Umbilical cord (tissue), 2 donors: ENCODE results near the gene ELFN1. TPM values are rescaled to one million over a fixed set of nuclear protein-coding genes. Genes with fewer than 3 reads are reported as not detected.

Experiments
- DNase-seq: peaks from one replicate; pipeline ENCODE4 v3.0.0-alpha.2; 2015; ENCODE audit warnings: low spot score
- total RNA-seq: library from RNA; depleted of rRNA; stranded (reverse); fragments of >200 nt; gene quantifications from one replicate; pipeline ENCODE4 v1.2.3, GENCODE V29; 2014; ENCODE audit warnings: low replicate concordance; ENCODE audit not compliant: insufficient read depth

ELFN1 gene
- total RNA-seq, 1 donor from 2014 or later, result 0.96 TPM

DNA sequence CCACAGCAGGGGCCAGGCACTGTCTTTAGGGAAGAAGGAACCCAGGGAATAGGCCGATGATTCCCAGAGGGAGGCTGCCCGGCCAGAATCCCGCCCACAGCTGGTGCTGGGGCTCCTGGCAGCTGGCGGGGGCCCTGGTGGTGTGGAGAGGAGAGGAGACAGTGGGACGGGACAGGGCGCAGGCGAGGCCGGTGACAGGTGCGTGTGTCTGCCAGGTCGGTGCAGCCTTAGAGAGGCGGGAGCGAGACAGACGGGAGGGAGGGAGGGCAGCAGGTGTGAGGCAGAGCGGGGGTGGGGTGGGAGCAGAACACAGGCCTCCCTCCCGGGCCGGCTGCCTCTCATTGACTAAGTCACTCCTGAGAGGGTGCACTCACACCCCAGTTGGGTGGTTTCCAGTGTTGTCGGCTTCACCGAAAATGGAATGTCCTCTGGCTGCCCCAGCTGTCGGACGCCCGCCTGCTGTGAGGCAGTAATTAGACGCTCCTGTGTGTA lies 55.2 kb downstream of the ELFN1 start:
- no peak for DNase-seq

DNA sequence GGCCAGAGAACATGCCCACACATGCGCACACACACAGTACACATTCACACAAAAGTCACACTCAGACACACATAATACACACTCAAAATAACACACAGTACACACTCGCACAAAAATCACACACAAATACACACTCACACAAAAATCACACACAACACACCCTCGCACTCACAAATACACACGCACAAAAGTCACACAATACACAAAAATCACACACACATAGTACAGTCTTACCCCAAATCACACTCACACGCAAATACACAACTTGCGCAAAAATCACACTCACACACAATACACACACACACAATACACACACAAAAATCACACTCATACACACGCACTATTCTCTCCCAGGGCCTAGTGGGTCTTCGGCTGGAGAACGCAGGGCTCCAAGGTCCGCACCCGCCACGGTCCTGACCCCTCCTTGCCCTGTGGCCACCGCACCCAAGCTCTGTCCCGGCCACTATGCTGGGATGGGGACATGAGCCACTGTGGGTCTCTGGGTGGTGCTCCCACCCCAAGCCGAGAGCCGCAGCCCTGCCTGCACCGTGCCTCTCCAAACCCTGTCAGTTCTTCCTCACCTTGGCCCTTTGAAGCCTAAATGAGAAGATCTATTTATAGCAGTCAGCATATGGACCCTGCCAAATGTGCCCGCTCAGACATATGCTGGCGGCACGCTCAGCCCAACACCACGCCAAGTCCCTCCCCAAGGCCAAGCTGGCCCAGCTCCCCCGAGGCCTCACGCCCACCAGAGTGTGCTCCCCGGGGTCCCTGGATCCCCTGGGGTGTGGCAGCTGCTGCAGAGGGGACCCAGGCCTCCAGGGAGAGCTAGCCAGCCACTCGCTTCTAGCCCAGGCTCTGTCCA lies 55.9 kb downstream of the ELFN1 start:
- no peak for DNase-seq

DNA sequence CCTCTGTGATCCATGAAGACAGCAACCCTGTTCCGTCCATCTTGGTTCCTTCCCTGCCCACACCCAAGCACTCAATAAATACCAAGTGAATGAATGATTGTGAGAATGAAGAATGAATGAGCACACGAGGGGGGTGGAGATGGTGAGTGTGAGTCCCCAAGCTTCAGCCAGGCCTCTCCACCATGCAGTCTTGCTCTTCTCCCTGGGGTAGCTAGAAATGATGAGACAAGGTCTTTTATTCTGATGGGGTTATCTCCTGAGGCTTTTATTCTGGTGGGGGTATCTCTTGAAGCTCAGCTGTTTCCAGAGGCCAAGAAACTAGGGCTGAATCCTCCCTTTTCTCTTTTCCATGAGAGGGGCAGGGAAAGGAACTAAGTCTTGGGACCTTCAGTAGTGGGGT lies 57.0 kb downstream of the ELFN1 start:
- DNase-seq, result no peak

DNA sequence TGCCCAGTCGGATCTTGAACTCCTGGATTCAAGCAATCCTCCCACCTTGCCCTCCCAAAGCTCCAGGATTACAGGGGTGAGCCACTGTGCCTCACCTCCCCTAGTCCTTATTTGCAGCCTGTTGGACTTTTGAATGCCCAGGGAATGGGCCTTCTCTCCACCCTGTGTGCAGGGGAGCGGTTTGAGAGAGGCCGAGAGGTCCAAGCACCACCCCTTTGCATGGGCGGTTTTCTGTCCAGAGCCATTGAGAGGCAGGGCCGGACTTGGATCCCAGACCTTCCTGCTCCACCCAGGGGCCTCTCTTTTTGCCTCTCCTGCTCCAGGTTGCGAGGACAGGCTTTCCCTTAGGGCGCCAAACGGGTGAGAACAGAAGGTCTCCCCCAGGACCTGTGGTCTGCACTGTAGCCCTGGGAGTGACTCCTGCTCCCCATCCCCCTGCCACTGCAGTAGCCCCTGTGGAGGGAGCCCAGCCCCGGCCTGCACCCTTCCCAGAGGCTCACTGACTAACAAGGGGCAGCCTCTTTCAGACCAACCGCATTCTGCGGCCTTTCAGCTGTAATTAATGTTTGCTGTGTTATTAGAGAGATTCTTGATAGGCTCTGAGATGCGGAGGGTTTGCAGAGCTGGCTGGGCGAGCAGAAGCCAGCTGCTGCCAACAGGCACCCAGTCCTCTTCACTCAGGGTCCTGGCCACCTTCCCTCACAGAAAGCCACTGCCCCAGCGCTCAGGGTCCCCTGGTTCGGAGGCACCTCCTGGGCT lies 57.9 kb downstream of the ELFN1 start:
- DNase-seq, result no peak

DNA sequence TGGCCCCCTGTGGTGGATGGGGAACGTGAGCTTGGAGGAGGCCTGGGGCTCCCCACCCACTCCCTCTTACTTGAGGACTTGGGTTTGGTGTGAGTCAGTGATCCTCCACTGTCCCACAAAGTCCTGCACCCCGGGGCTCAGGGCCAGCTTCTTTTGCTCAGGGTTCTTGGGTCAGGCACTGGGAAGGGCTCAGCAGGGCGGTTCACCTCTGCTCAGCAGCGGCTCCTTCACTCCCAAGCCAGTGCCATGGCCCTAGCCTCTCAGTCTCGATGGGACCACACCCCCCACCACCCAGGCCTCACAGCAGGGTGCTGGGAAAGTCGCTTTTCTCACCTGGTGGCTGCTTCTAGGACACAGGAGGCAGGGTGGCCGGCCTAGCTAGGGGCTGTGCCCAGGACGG lies 59.1 kb downstream of the ELFN1 start:
- no peak for DNase-seq

DNA sequence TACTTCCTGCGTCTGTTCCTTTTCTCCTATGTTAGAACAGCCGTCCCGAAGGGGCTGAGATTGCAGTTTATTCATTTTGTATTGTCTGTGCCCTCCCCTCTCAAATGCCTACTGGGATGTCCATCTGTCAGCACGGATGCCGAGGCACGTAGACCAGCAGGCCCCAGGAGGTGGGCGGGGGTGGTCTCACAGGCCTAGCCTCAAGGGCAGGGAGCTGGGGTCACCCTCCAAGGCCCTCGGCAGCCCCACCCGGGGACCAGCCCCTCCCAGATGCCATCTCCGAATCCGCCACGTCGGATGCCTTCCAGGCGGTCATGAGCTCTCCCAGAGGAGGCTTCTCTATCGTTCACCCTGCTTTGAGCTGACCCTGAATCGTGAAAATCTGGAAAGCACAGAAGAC lies 59.7 kb downstream of the ELFN1 start:
- DNase-seq, result no peak

DNA sequence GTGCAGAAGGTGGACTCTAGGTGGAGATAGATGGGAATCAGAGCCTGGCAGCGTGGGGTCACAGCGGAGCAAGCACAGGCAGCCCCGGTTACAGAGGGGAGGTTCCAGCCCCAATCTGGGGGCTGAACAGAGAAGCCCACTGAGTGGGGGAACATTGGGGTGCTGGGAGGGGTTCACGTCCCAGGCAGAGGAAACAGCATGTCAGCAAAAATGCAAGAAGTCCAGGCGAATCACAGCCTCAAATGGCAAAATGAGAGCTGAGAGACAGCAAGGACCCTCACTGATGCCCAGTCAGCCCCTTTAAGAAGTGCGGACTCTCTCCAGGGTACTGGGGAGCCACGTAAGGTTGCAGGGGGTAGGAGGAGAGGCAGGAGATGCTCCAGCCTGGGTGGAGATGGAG lies 62.0 kb downstream of the ELFN1 start:
- no peak for DNase-seq

DNA sequence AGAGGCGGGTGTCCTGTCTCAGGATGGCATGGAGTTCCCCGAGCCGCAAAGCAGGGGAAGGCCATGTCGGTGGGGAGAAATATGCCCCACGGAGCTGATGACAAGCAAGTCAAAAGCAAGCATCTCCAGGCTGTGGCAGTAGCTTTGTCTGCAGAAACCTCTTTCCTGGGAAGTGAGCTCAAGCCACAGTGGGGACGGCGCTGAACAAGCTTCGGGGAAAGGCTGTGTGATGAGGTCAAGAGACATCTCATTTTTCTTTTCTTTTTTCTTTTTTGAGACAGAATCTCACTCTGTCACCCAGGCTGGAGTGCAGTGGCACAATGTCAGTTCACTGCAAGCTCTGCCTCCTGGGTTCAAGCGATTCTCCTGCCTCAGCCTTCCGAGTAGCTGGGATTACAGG lies 62.6 kb downstream of the ELFN1 start:
- no peak for DNase-seq

DNA sequence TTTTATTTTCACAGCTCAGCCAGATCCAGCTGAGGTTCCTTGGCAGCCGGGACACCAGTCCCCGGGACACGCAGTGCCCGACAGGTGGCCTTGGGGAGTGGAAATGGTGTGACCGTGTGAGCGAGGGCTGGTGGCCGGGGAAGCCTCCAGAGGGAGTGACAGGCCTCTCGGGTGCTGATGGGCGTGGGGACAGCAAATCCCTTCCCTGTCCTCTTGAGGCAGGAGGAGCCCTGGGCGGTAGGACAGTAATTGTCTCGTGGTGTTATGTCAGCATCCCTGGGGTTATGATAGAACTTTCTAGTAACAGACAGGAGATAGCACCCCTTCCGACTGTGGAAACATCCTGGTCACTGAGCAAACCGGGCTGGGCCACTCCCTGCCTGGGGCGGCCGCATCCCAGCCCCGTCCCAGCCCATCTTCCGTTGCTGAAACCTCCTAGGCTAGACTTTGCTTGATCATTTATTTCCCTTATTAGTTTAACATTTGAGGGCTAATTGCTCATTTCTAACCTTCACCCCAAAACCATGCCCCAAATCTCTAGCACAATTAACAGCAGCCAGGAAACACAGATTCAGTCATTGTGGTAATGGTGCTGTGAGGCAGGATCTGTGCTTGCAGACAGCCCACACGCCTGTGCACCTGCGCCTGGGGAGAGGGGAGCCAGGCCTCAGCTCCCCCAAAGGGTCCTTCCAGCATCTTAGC lies 63.3 kb downstream of the ELFN1 start:
- no peak for DNase-seq

DNA sequence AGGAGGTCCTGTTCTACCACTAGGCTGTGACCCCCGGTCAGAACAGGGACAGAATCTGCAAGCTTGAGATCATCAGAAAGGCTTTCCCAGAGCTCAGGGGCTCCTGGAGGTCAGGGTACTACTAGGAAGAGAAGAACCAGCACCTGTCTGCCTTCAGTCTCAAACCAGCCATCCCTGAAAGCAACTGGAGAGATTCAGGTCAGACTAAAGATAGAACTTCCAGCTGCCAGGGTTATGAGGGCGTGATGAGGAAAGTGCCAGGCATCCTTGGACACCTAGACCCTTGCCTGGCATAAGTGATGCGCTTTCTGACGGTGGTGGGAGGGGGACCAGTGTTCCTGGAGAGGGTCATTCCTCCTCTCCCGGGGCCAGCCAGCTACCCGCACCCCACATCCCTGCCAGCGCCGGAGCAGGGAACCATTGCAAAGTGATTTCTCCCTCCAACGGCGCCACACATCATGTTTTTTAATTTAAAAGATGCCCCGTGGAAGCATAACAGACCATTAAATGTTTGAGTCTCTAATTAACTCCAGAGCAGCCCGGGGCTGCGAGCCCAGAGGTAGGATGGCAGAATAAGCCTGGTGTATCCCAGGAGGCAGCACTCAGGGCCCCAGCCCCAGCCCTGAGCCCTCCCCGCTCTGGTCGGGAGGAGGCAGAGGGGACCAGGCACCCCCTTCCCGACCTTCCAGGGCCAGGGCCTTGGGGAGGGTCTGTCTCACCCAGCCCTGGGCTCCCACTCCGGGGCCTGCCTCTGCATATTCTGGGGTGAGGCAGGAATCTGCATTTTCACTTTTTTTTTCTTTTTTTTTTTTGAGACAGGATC lies 64.0 kb downstream of the ELFN1 start:
- DNase-seq, result no peak

DNA sequence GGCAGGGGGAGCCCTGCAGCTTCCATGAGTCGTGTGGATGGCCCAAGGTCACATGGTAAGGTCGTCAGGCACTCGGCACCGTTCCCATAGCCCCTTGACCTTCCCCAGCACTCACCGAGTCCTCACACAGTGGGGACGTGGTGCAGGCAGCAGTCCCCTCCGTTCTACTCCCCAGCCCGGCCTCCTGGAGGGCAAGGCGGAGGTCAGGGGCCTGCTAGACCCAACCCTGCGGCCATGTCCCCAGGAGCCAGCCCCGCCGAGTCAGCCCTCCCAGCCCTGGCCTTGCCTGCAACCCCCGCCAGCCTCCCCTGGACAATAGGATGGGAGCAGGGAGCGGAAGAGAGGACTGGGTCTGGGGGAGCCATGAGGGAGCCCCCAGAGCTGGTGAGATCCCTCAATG lies 65.2 kb downstream of the ELFN1 start:
- no peak for DNase-seq

DNA sequence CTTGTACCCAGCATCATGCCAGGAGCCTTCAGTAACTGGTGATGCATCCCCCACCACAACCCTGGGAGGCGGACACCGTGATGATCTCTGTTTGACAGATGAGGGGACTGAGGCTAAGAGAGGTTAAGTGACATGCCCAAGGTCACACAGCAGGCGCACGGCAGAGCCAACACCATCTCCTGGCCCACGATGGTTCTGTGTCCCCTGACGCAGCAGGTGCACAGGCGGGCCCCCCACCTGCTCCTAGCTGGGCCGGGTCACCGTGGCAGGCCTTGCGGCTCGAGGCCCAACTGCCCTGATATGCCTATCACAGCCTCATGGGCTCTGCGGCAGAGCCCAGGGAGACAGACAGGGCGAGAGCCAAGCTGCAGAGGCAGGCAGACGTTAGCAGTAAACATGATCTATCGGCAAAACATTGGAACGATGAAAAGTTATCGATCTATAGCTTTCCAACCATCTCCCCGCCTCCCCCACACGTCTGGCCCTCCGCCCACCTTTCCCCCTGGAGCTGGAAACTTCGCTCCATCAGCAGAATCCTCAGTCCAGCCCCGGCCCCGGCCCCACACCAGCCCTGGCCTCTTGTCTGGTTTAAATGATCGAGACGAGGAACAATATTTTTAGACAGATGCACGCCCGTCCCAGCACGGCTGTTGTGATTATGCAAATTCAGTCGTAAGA lies 65.9 kb downstream of the ELFN1 start:
- no peak for DNase-seq

DNA sequence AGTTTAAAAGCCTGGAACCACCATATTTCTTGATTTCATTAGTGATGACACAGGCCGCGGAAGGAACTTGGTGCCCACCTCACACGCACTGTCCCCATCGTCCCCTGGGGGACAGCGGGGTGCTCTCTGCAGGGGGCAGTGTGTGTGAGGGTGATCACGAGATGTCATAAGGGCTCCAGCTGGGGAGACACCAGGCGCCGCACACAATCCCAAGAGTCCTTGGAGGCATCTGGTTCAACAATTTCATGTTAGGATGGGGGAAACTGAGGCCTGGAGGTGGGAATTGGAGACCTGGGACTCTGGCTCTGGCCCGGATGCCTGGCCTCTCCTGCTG lies 66.4 kb downstream of the ELFN1 start:
- no peak for DNase-seq

DNA sequence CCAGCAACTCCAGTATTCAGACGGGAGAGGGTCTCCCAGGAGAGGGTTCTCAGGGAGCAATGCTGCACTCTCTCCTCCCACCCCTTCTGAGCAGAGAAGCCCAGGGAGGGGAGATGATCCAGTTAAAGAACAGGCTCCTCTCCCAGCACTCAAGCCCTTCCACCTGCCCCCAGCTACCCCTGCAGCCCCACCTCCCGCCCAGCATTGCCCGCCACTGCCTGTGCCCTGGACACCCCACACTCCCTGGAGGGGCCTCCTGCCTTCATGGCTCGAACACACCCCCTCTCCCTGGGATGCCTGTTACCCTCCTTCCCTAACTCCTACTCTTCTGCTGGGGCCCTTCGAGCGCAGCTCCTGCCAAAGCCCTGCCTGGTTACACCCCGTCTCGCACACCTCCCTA lies 66.8 kb downstream of the ELFN1 start:
- DNase-seq, result no peak

DNA sequence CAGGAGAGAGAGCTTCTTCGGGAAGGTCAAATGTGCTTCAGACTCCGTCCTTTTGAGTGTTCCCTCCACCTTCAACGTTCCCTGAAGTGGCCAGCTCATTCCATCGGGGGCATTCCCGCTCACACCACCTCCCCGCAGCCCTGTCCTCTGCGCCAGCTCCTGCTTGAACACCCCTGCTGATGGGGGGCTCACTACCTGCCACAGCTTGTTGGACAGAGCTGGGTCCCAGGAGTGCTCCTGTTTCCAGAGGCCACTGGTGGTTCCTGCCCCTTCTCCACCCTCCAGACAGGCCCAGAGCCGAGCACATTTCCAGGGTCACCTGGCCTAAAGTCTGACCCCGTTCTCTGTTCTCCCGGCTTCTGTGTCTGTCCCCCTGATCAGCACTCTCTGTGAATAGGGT lies 67.4 kb downstream of the ELFN1 start:
- DNase-seq, result no peak

DNA sequence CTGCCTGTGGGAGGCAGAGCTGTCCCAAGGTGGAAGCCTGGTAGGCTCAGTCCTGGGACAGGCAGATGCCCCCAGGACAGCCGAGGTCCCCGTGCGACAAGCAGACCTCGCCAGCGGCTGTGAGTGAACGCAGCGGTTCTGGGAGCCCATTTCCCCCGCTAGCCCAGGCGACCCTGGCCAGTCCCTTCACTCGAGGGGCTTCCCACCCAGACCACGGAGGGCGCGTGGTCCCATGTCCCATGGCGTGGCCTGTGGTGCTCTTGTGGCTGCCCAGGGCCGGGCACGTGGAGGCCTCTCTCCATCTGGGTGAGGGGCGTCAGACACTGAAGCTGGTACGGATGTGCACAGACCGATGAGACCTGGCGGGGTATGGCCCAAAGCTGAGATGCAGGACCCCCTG lies 67.9 kb downstream of the ELFN1 start:
- no peak for DNase-seq

DNA sequence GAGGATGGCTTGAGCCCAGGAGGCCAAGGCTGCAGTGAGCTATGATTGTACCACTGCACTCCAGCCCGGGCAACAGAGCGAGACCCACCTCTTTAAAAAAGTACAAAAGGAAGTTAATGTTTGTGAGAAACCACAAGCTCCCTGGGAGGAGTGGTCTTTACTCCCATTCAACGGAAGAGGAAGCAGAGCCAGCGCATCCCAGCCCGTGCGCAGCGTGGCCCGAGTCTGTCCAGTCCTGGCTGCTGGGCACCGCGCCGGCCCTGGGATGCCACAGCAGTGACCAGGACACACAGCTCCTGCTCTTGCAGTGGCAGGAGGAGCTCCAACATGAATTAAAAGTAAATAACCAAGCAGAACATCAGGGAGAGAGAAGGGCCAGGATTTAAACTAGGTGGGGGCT lies 68.4 kb downstream of the ELFN1 start:
- no peak for DNase-seq

DNA sequence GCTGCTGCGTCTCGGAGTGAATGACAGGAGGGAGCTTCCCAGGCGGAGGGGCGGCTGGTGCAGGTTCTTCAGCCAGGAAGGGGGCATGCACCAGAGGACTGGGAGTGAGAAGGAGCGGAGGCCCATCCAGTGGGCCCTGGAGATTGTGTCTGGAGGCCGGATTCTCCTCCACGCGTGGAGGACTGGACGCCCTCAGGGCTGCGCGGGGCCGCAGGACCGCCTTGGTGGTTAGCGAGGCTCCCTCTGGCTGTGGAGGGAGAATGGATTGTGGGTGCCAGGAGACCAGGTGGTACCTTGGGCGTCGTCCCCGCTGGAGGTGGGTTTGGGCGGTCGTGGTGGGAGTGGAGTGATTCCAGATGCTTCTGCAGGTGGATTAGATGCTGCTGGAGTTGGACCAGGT lies 68.9 kb downstream of the ELFN1 start:
- no peak for DNase-seq

DNA sequence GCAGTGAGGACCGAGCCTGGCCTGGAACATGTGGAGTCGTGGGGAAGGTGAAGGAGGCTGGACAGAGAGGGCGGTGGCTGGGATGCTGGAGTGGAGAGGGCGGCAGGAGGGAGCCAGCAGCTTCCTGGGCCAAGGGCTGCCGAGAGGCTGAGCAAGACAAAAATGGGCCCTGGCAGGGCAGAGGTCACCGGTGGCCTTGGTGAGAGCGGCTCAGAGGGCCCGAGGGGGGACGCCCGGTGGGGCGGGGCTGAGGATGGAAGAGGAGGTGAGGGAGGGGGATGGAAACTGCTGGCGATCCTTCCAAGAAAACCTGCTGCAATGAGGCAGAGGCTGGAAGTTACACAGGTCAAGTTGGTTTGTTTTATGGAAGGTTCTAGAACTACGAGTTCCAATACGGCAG lies 69.5 kb downstream of the ELFN1 start:
- DNase-seq, result no peak

DNA sequence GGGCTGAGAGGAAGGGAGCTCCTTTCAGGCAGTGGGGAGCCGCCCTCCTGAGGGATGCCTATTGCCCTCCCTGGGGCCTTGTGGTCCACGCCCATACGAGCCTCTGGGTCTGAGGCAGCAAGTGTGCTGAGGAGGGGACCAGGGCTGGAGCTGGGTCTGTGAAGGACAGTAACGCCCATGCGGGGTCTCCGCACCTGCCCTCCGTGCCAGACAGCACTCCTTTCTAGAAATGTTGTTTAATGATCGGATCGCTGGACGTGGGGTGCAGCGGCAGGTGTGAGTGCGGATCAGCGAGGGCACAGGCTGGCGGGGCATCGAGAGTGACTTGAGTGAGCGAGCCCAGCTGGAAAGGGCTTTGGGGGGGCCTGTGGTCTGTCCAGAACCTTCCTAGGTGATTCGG lies 70.1 kb downstream of the ELFN1 start:
- DNase-seq, result no peak

DNA sequence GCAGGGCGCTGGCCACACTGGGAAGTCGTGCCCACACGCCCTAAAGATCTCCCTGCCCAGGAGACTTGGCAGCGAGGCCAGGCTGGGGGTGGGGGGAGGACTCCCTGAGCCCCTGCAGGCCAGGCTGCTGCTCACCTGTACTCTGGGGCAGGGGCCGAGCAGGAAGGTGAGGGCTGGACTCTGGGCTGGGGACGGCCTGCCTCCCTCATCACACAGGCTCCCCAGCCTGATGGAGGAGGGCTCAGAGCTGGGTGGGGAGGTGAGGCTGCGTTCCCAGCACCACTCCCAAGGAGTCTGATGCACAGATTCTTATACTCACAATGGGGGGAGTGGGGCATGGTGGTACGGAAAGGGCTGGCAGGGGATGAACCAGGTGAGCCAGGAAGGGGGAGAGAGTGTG lies 71.2 kb downstream of the ELFN1 start:
- no peak for DNase-seq
